Loucy (cell line): Measurements from ENCODE around the gene PDE4D.

ENCODE experiments used
- H2AFZ ChIP-seq: fragments of 200-600 bp; sonication (generic); 2 replicates; pipeline ENCODE4 v1.6.0; 2016; ENCODE audit warnings: antibody characterized with exemption, mild to moderate bottlenecking, low read length, moderate library complexity
- H3F3A ChIP-seq: fragments of 200-600 bp; 2 replicates; pipeline ENCODE4 v1.6.0; 2016; ENCODE audit warnings: antibody characterized with exemption, low read depth, mild to moderate bottlenecking
- H3K27me3 ChIP-seq: fragments of 200-600 bp; sonication (generic); 2 replicates; pipeline ENCODE4 v1.6.1; 2014; ENCODE audit warnings: low read length, mild to moderate bottlenecking; ENCODE audit not compliant: insufficient read depth, poor library complexity, severe bottlenecking
- H3K36me3 ChIP-seq: fragments of 200-600 bp; sonication (generic); 2 replicates; pipeline ENCODE4 v1.6.1; 2016; ENCODE audit warnings: low read length; ENCODE audit not compliant: insufficient read depth
- H3K4me1 ChIP-seq: fragments of 200-600 bp; sonication (generic); 2 replicates; pipeline ENCODE4 v1.5.1; 2014; ENCODE audit warnings: low read length, mild to moderate bottlenecking; ENCODE audit not compliant: insufficient read depth, poor library complexity, severe bottlenecking
- H3K4me2 ChIP-seq: fragments of 200-600 bp; sonication (generic); 2 replicates; pipeline ENCODE4 v1.6.0; 2014; ENCODE audit warnings: antibody characterized with exemption, low read length, low read depth, mild to moderate bottlenecking; ENCODE audit not compliant: poor library complexity, severe bottlenecking
- H3K4me3 ChIP-seq: fragments of 200-600 bp; sonication (generic); 2 replicates; pipeline ENCODE4 v1.5.1; 2014; ENCODE audit warnings: low read length, mild to moderate bottlenecking, mixed read lengths; ENCODE audit not compliant: poor library complexity, severe bottlenecking
- H3K79me2 ChIP-seq: fragments of 200-600 bp; sonication (generic); 2 replicates; pipeline ENCODE4 v1.6.1; 2014; ENCODE audit warnings: low read length; ENCODE audit not compliant: insufficient read depth
- H3K9ac ChIP-seq: fragments of 200-600 bp; sonication (generic); 2 replicates; pipeline ENCODE4 v1.6.0; 2014; ENCODE audit warnings: mild to moderate bottlenecking, low read depth, low read length, moderate library complexity; ENCODE audit not compliant: poor library complexity, severe bottlenecking
- H3K9me2 ChIP-seq: fragments of 200-600 bp; sonication (generic); replicated peaks from 2 replicates; pipeline ENCODE4 v1.6.1; 2016; ENCODE audit warnings: low read depth, low read length, mixed read lengths
- H3K9me3 ChIP-seq: fragments of 200-600 bp; sonication (generic); 2 replicates; pipeline ENCODE4 v1.6.1; 2014; ENCODE audit warnings: mild to moderate bottlenecking, antibody characterized with exemption, low read length, low read depth; ENCODE audit not compliant: insufficient read depth
- H4K20me1 ChIP-seq: fragments of 200-600 bp; sonication (generic); 2 replicates; pipeline ENCODE4 v1.6.0; 2014; ENCODE audit warnings: antibody characterized with exemption, low read length, mild to moderate bottlenecking; ENCODE audit not compliant: insufficient read depth, poor library complexity, severe bottlenecking
- CTCF ChIP-seq: fragments of 200-600 bp; sonication (generic); conservative IDR thresholded peaks from 2 replicates; pipeline ENCODE4 v1.5.1; 2014; ENCODE audit warnings: mild to moderate bottlenecking, antibody characterized with exemption, low read length
- EZH2phosphoT487 ChIP-seq: fragments of 200-600 bp; IDR thresholded peaks from 2 replicates; pipeline ENCODE4 v1.6.1; 2018; ENCODE audit warnings: antibody characterized with exemption, mild to moderate bottlenecking, moderate library complexity, borderline replicate concordance

PDE4D gene

DNA sequence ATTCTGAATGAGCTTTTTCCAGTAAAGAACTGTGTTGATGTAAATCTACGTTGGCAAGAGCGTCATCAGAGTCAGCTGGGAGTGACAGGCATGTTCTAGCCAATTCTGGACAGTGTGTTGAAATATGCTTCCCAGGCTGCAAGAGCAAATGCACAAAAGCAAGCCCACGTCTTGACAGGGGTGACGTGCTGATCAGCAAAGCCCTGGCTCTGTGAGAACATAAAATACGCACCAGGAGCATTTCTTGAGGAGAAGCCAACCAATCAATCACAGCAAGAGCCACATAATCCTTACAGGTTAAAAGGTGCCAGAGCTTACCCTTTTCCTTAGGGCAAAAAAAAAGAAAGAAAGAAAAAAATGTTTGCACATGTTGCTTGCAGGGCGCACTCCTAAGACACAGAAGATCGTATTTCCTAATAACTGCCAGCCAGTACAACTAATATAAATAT is 148.1 kb downstream of the PDE4D start:
- Histone ChIP-seq H3K4me3 (no peak overlapping the region), H3K36me3 (no peaks in the 10 kb centered on the region), H3K4me1 (no peaks in the 10 kb centered on the region), H3K4me2 (no peak overlapping the region), H4K20me1 (no peaks in the 10 kb centered on the region), H3K79me2 (no peaks in the 10 kb centered on the region), H3K27me3 (no peaks in the 10 kb centered on the region), H3F3A (no peaks in the 10 kb centered on the region), H3K9me3 (no peaks in the 10 kb centered on the region), H3K9ac (no peak overlapping the region), H2AFZ (no peak overlapping the region), H3K9me2 (no peaks in the 10 kb centered on the region)
- TF ChIP-seq EZH2phosphoT487 (no peak), CTCF (no peak)

DNA sequence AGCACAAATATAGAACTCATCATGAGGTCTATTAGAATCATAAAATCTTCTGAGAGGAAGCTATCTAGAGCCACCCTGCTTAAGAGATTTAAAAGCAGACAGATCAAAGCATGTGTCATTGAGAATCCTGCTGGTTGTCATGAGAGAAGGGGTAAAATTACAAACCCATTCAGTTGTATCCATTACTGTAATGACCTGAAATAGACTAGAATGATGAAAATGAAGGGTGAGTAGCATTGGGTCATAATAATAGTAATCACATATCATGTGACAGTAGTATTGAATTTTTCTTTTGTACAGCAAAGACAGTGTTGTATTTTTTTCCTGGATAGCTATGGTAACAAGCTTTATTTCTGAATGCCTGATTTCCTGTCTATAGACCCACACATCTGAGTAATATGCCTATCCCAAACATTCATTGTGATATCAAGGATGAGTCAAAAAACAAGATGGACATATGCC is 149.0 kb downstream of the PDE4D start:
- TF ChIP-seq CTCF = no peak
- TF ChIP-seq EZH2phosphoT487 = no peak
- Histone ChIP-seq H3F3A (no peaks in the 10 kb centered on the region), H3K27me3 (no peaks in the 10 kb centered on the region), H3K4me2 (no peak overlapping the region), H3K9ac (no peak overlapping the region), H3K9me3 (no peaks in the 10 kb centered on the region), H3K9me2 (no peaks in the 10 kb centered on the region), H3K4me1 (no peaks in the 10 kb centered on the region), H2AFZ (no peak overlapping the region), H3K36me3 (no peaks in the 10 kb centered on the region), H3K4me3 (no peak overlapping the region), H3K79me2 (no peaks in the 10 kb centered on the region), H4K20me1 (no peaks in the 10 kb centered on the region)

- Histone ChIP-seq H3K36me3 (no peaks in the 10 kb centered on the region), H3K4me3 (no peak overlapping the region), H3K9me2 (no peaks in the 10 kb centered on the region), H3K27me3 (no peaks in the 10 kb centered on the region), H3K79me2 (no peaks in the 10 kb centered on the region), H4K20me1 (no peaks in the 10 kb centered on the region), H2AFZ (no peak overlapping the region), H3K4me1 (no peaks in the 10 kb centered on the region), H3K4me2 (no peak overlapping the region), H3F3A (no peaks in the 10 kb centered on the region), H3K9ac (no peak overlapping the region), H3K9me3 (no peaks in the 10 kb centered on the region)
- TF ChIP-seq EZH2phosphoT487 (no peak), CTCF (no peak)
These were observed 151.9 kb downstream of the PDE4D start for GRCh38 chr5:59741599-59741998.
